HG03354 (cell line): ENCODE results near the gene ITGB4.
"Not testable (repeated sequence)": the region's sequence is repeated elsewhere in the genome, so short reads cannot be mapped to it uniquely, and the experiment has no call there.

Experiments used
- ATAC-seq: cut with Tn5 transposase; IDR thresholded peaks from one replicate; pipeline ENCODE4 v1.9.1; 2021; ENCODE audit warnings: mild to moderate bottlenecking; ENCODE audit not compliant: unreplicated experiment, poor library complexity, severe bottlenecking

The ITGB4 gene

GRCh38 chr17:75763613-75764416, 42.6 kb downstream of the ITGB4 start:
- ATAC-seq = no peak

- no peak for ATAC-seq
Measured at GRCh38 chr17:75764417-75764710, 43.1 kb downstream of the ITGB4 start.

DNA sequence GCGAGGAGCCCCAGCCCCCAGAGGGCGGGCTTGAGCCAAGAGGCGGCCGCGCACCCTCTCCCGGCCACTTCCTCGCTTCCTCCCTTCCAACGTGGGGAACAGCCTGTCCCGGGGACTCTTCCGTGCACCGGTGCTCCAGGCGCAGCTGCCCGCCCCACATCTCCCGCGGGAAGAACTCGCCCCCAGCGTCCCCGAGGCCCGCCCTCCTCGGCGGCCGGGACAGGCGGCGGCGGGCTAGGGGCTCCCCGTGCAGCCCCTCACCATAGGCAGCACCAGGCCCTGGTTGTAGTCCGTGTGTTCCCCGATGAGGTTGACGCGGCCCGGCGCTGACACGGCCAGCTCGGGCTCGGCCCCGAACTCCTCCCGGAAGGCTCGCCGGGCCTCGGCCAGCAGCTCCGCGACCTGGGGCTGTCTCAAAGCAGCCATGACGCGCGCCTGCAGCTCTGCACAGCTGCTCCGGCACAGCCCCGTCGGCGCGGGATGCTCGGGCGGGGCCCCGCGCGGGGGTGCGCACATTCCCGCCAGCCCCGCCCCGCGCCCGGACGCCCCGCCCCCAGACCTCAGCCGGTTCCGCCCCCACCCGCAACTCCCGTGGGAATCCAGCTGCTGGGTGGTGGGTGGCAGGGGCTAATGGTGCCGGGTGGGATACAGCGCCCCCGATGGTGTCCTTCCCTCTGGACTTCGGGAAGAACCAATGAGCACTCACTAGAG, 43.6 kb downstream of the ITGB4 start, which contains the start of gene GALK1:
TSS of gene GALK1 (minus strand) at position 482 of the 711 bp plus-strand sequence. CDS start at position 426, 56 bp downstream.
- peak; percentile 74 for ATAC-seq

DNA sequence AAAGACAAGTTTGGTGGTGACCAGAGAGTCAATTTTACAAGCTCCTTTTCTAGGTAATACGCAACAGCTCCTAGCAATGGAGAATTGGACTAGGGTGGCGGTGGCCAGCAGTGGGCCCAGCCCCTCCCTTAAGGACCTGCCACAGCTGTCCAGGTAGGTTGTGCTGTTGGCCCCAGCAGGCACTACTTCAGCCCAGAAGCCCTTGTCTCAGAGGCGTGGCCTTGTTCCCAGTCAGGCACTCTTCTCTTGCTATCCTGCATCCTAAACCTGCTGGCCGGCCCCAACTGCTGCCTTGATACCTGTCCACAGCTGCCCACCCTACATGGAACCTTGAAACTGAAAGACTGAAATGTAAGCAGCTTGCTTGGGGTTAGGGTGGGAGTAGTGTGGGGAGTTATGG, 44.7 kb downstream of the ITGB4 start:
- ATAC-seq = no peak

- ATAC-seq = no peak
Measured at GRCh38 chr17:75767881-75768280, 46.6 kb downstream of the ITGB4 start.

DNA sequence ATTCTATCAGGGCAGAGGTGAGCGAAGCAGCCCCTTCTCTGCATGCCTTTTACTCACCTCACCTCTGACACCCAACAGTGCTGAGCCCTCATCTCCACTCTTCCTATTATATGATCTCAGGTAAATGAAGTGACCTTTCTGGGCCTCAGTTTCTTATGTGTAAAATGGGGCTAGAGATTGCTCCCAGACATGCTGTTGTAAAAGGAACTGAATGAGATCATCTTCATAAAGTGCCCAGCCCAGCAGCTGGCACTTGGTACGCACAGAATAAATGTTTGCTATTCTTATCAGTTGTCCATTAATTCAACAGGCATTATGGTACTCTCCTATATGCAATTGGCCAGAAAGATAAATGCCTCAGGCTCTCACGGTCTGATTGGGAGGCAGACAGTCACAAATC, 48.3 kb downstream of the ITGB4 start:
- no peak for ATAC-seq

DNA sequence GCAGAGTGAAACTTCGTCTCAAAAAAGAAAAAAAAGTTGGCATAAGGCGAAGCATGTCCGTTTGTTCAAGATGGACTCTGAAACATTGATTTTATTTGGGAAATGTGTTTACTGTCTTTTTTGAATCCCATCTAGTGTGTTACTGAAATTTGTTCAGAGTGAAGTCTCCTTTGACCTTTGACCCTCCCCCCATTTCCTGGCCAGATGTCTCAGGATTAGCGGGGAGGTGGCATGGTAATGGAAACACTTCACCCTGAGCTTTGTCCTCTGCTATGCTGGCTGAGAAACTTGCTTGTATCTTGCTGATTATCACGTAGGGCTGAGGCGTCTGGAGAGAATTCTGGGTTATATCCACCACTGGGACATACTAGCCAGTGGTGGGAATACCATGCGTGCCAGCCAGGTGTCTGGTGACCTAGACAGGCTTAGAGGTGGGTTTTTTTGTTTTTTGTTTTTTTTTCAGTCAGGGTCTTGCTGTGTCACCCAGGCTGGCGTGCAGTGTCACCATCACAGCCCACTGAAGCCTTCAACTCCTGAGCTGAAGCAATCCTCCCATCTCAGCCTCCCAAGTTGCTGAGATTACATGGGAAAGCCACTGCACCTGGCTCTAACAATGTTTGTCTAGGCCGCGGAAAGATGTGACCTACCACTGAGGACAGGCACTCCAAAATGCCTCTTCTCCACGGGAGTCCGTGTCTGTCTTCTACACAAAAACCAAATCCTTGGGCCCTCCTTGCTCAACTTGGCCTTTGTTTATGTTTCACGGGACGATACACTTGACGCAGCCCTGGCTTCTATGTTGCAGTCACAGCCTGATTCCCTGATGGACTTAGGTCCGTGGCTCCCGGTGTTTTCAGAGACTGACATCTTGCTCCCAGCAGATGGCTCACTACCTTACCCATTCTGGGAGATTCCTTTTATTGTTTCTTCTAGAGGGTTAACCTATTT, 50.3 kb downstream of the ITGB4 start:
- ATAC-seq = no peak

DNA sequence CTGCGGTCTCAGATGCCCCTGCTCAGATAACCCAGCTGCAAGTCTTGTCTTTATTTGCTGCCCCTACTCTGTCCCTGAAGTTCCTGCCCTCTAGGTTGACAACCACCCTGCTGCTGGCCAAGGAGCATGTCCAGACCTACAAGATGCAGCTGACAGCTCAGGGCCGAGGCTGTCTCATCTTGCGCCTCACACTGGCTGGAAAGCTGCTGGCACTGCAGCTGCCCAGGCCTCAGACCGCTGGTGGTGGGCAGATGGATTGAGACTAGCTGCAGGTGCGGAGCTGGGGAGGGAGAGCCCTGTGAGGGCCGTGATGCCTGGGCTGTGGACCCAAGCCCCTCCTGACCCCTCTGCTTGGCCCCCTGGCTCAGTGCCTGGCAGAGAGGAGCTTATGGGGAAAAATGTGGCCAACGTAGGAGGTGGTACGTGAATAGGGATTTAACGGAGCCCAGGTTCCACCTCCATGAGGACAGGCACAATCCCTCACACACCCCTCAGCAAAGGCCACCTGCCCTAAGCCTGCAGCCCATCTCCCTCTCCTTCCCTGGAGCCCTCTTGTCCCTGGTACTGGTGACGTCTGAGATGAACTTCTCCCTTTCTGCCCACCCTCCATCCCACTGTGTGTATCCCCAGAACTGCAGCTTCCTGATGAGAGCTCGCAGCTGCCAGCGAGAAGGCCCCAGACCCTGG, 52.0 kb downstream of the ITGB4 start:
- ATAC-seq = no peak

- ATAC-seq = no peak
Measured at GRCh38 chr17:75773808-75774470, 52.7 kb downstream of the ITGB4 start.

DNA sequence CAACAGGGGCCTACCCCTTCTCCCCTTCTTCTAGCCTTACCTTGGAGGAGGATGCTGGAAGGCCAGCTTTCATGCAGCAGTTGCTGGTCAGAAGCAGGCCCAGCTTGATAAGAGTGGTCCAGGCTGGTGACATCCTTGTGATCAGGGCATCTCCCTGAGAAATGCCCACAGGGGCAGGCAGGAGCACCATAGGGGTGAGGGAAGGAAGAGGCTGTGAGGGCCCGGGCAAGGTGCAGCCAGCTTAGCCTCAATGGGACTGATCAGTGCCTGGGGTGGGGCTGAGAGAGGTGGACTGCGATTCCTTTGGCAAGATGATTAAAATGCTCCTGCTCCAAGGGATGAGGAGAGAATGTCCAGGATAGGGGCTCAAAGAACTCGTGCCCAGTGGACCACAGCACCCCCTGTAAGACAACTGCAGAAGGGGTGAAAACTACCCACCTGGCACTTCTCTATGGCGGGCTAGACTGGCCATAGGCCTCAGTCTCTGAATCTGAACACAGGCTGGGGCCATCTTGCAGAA, 53.3 kb downstream of the ITGB4 start:
- no peak for ATAC-seq

GRCh38 chr17:75774991-75775668, 53.9 kb downstream of the ITGB4 start:
- no peak for ATAC-seq

DNA sequence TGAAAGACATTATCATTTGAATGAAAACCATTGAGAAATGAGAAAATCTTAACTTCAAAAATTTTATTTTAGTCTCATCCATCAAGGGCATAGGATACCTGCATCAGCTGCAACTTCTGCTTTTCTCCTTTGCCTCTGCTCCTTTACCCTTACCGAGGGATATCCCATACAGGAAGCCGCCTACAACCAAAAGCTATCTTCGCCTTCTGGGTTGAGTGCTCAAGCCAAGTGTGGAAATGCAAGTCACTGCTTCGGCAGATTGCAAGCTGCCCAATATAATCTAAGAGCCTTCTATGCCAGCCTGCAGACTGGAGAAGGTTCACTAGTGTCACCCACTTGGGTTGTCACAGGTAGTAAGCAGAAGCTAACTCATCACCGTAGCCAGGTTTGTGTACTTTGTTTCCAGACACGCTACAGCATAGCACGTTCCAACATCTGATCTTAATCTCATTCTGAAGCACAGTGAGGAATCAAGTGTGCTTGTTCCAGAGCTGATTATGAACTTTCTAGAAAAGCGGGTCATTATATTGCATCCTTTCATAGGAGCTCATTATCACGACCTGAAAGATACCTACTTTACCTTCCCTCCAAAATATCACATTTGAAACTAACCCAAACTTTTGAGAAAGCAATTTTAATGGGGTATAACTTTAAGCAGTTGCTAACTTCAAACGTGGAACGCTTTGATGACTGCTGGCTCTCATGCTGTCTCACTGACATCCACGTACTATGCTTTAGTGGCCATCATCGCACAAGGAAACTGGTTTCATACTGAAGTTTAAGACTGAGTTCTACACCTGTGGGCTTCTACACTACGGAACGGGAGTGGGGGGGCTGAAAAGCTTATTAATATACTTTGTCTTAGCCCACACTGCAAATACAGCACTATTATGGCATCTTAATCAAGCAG, 55.4 kb downstream of the ITGB4 start:
- no peak for ATAC-seq

GRCh38 chr17:75777296-75777922, 56.1 kb downstream of the ITGB4 start:
- ATAC-seq = no peak

- not testable (repeated sequence) for ATAC-seq
Measured at GRCh38 chr17:75778066-75778860, 57.0 kb downstream of the ITGB4 start.

DNA sequence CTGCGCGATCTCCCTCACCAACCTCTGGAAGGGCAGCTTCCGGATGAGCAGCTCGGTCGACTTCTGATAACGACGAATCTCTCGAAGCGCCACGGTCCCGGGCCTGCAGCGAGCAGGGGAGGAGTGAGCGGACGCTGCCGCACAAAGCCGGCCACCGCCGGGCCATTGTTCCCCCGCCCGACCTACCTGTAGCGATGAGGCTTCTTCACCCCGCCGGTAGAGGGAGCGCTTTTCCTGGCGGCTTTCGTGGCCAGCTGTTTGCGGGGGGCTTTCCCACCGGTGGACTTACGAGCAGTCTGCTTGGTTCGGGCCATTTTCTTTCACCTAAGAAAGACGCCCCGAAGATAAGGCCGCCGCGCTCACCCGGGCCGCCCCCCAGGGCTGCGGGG, 57.6 kb downstream of the ITGB4 start:
- ATAC-seq = peak; percentile 8

DNA sequence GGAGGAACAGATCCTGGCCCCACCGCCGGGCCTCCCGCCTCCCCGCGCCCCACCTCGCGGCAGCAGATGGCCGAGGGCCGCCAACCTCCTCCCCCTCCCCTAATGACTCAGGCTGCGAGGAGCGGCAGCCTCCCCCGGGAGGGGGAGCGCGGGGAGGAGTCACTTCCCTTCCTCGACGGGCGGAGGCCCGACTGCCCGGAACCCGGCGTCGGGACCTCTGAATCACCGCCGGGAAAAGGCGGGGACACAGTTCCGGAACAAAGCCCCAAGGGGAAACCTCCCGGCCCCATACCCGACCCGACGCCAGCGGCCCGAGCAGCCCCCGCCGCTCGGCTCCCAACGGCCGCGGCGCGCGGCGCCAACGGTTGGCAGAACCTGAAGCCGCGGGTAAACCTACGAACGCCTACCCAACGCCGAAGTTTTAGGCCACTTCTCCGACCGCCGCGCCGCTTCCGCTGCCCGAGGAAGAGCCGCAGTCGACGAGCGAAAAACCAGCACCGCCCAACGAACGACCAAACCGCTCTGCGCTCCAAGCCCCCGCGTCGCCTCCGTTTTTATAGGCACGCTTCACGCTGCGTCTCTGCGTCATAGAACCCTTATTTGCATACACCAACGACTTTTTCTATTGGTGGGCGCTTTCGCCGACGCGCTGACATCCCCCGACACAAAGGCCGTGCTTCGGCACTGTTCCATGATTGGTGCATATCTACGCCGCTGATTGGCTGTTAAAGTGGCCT, 58.2 kb downstream of the ITGB4 start:
- peak; percentile 70 for ATAC-seq
